Caco-2 (cell line): Measurements from ENCODE around the gene REPS1. TPM values are rescaled to one million over a fixed set of nuclear protein-coding genes. Genes with fewer than 3 reads are reported as not detected.

Experiments used
- BruUV-seq: library from RNA; stranded (reverse); fragments of 400-500 nt; replicated peaks from 2 replicates; lab custom pipeline; 2021; lab: Mats Ljungman, UMichigan
- CTCF ChIA-PET: fragments of 300-600 bp; sonication (Branson Sonifier 250); formaldehyde crosslinking; loops from one replicate; lab custom pipeline; 2022; ENCODE audit warnings: antibody characterized with exemption; lab: Charles Lee
- POLR2A ChIA-PET: fragments of 300-600 bp; sonication (Branson Sonifier 250); formaldehyde crosslinking; loops from one replicate; lab custom pipeline; 2022; ENCODE audit warnings: antibody characterized with exemption; lab: Charles Lee
- DNase-seq, 2 experiments: peaks; one replicate each; pipeline versions ENCODE4 v3.0.0 to v3.0.0-alpha.2; 2020 to 2022
- H3K27me3 ChIP-seq: replicated peaks from 2 replicates; pipeline ENCODE4 v1.6.0; 2011; ENCODE audit warnings: low read length; ENCODE audit not compliant: control insufficient read depth, insufficient read depth
- H3K36me3 ChIP-seq: 2 replicates; pipeline ENCODE4 v1.5.1; 2011; ENCODE audit warnings: low read length; ENCODE audit not compliant: control insufficient read depth, insufficient read depth
- H3K4me1 ChIP-seq: fragments of 250-450 bp; sonication (Bioruptor Pico); 2 replicates; pipeline ENCODE4 v1.5.1; 2020; ENCODE audit warnings: mild to moderate bottlenecking
- H3K4me3 ChIP-seq: 2 replicates; pipeline ENCODE4 v1.5.1; 2011; ENCODE audit warnings: low read depth, mild to moderate bottlenecking, control low read depth, low read length
- H3K9me3 ChIP-seq: fragments of 250-450 bp; sonication (Bioruptor Pico); 2 replicates; pipeline ENCODE4 v1.5.1; 2020; ENCODE audit warnings: mild to moderate bottlenecking, moderate library complexity
- H3K27ac Mint-ChIP-seq: one replicate; pipeline ENCODE4 v1.8.0; 2022; ENCODE audit warnings: mixed read lengths; ENCODE audit not compliant: unreplicated experiment
- H3K27me3 Mint-ChIP-seq: one replicate; pipeline ENCODE4 v1.8.0; 2022; ENCODE audit warnings: mixed read lengths; ENCODE audit not compliant: insufficient read depth, unreplicated experiment
- H3K36me3 Mint-ChIP-seq: one replicate; pipeline ENCODE4 v1.8.0; 2022; ENCODE audit warnings: mild to moderate bottlenecking, mixed read lengths; ENCODE audit not compliant: insufficient read depth, unreplicated experiment
- H3K4me1 Mint-ChIP-seq: one replicate; pipeline ENCODE4 v1.8.0; 2022; ENCODE audit warnings: low read depth, mixed read lengths; ENCODE audit not compliant: unreplicated experiment
- H3K4me3 Mint-ChIP-seq: one replicate; pipeline ENCODE4 v1.8.0; 2022; ENCODE audit warnings: mild to moderate bottlenecking, moderate library complexity, mixed read lengths; ENCODE audit not compliant: unreplicated experiment
- H3K9me3 Mint-ChIP-seq: one replicate; pipeline ENCODE4 v1.8.0; 2022; ENCODE audit warnings: mixed read lengths; ENCODE audit not compliant: unreplicated experiment
- intact Hi-C: fragments of 100-400 bp; cut with micrococcal nuclease; formaldehyde crosslinking; loops from one replicate; pipeline ENCODE4 v1.10.0; 2022; ENCODE audit not compliant: unreplicated experiment
- total RNA-seq: library from RNA; stranded (reverse); gene quantifications from 2 replicates; pipeline ENCODE4 v1.2.3, GENCODE V29; 2022
- TF ChIP-seq, protein P1 (sequence below), 2 experiments: fragments of 200-600 bp in 1 of 2; IDR thresholded peaks; 1 replicate in 1 of 2; 2 replicates in 1 of 2; pipeline versions ENCODE4 v1.5.1 to v1.8.0; 2011 to 2022; ENCODE audit warnings: antibody characterized with exemption in 1 of 2, control low read depth in 1 of 2, inconsistent platforms in 1 of 2, low read depth in 1 of 2, low read length in 1 of 2, mild to moderate bottlenecking in 1 of 2, moderate library complexity in 1 of 2; ENCODE audit not compliant: insufficient read depth in 1 of 2, severe bottlenecking in 1 of 2, unreplicated experiment in 1 of 2

Gene REPS1
- total RNA-seq, 1 experiment from 2014 or later: 74.1 TPM

DNA sequence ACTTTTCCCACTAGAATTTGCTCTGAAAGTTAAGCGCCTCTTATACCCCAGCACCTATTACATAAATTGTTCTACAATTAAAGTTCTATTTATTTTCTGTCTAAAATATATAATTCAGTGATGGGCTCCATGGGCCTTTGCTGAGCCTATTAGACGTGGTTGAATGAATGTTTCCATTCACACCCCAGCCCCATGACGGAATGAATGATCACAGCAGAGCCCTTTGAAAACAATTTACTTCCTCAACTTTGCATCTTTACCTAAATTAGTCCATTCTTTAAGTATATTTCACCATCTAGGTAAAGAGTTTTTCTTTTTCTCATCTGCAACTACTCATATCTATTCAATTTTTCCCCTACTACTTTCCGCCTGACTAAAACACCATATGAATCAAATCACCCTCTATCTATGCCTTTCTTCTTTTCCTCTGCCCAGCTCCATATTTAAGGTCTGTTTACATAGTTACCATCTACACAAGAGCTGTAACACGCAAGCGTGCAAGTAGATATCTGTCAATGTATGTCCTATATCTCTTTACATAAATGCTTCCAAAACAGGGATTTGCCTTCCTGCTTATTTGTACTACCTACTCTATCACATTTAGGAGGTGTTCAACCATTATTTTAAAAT is 122.5 kb downstream of the REPS1 start:
- ChIA-PET CTCF (no interaction called here), POLR2A (no interaction called here)
- no peaks in the 10 kb centered on the region for H3K4me1 ChIP-seq
- DNase-seq: no peak
- no peak overlapping the region for H3K4me3 Mint-ChIP-seq
- H3K9me3 Mint-ChIP-seq: no peaks in the 10 kb centered on the region
- TF ChIP-seq, protein P1, sequence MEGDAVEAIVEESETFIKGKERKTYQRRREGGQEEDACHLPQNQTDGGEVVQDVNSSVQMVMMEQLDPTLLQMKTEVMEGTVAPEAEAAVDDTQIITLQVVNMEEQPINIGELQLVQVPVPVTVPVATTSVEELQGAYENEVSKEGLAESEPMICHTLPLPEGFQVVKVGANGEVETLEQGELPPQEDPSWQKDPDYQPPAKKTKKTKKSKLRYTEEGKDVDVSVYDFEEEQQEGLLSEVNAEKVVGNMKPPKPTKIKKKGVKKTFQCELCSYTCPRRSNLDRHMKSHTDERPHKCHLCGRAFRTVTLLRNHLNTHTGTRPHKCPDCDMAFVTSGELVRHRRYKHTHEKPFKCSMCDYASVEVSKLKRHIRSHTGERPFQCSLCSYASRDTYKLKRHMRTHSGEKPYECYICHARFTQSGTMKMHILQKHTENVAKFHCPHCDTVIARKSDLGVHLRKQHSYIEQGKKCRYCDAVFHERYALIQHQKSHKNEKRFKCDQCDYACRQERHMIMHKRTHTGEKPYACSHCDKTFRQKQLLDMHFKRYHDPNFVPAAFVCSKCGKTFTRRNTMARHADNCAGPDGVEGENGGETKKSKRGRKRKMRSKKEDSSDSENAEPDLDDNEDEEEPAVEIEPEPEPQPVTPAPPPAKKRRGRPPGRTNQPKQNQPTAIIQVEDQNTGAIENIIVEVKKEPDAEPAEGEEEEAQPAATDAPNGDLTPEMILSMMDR (IDR thresholded peaks at IDR 0.05; ENCODE audit: insufficient read depth in 1 of 2, low read depth in 1 of 2, low read length in 1 of 2, severe bottlenecking in 1 of 2, unreplicated experiment in 1 of 2): no peak
- H3K4me3 ChIP-seq: no peak overlapping the region
- H3K27me3 ChIP-seq: no peaks in the 10 kb centered on the region
- no peaks in the 10 kb centered on the region for H3K36me3 Mint-ChIP-seq
- H3K27ac Mint-ChIP-seq: no peak overlapping the region
- peaks cover 6% of the 10 kb centered on the region for H3K4me1 Mint-ChIP-seq
- intact Hi-C loops: no loop called here
- no peaks in the 10 kb centered on the region for H3K9me3 ChIP-seq
- BruUV-seq: no TSS peak
- no peaks in the 10 kb centered on the region for H3K36me3 ChIP-seq
- H3K27me3 Mint-ChIP-seq: no peaks in the 10 kb centered on the region

DNA sequence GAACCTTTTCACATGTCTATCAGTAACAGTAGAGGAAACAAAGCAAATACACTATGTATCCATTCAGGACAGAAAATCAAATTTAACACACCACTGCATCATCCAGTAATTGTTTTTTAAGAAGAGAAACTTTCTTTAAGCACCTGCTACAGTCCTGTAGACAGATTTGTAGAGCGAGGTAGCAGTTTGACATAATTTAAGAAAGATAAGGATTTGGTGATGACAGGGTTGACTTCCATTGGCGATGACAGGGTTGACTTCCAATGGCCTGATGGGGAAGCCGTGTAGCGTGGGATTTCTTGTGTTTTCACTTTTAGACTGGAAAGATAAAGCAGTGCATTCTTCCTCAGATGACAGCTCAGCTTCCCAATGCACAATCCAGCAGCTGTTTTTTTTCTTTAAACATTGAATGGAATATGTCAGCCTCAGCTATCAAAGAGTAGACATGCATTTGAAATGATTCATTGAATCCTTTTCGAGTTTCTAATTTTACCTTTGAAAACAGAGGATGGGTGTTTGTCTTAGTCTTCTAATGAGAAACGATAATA is 123.6 kb downstream of the REPS1 start:
- Mint-ChIP-seq H3K27ac (no peak overlapping the region), H3K4me3 (no peak overlapping the region), H3K36me3 (no peaks in the 10 kb centered on the region), H3K9me3 (no peaks in the 10 kb centered on the region), H3K4me1 (peaks cover 5% of the 10 kb centered on the region), H3K27me3 (no peaks in the 10 kb centered on the region)
- Histone ChIP-seq H3K36me3 (no peaks in the 10 kb centered on the region), H3K4me3 (no peak overlapping the region), H3K4me1 (no peaks in the 10 kb centered on the region), H3K27me3 (no peaks in the 10 kb centered on the region), H3K9me3 (no peaks in the 10 kb centered on the region)
- intact Hi-C loops: no loop called here
- ChIA-PET POLR2A (interaction anchor here (0.7 kb wide), 1 partner anchor 29 kb away, joined by 6 read pairs; no protein-coding TSS in a partner anchor), CTCF (no interaction called here)
- TF ChIP-seq, protein P1 (IDR thresholded peaks at IDR 0.05; ENCODE audit: insufficient read depth in 1 of 2, low read depth in 1 of 2, low read length in 1 of 2, severe bottlenecking in 1 of 2, unreplicated experiment in 1 of 2): no peak
- DNase-seq: no peak
- BruUV-seq: no TSS peak

DNA sequence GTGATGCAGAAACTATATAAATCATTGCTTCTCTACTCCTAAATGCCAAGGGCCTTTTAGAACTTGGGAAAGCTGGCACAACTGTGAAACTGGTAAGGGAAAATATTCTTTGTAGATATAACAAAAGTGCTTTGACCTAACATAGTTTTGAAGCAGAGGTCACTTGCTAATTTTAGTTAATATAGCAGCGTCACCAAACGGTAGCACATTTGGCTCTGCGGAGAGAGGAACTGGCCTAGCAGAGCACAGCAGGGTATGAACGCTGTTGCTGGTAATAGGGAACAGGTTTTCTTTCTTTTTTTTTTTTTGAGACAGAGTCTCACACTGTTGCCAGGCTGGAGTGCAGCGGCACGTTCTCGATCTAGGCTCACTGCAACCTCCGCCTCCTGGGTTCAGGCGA is 124.7 kb downstream of the REPS1 start:
- Mint-ChIP-seq H3K9me3 (no peaks in the 10 kb centered on the region), H3K36me3 (no peaks in the 10 kb centered on the region), H3K27ac (no peak overlapping the region), H3K27me3 (no peaks in the 10 kb centered on the region), H3K4me1 (no peaks in the 10 kb centered on the region), H3K4me3 (no peak overlapping the region)
- H3K9me3 ChIP-seq: no peaks in the 10 kb centered on the region
- ChIA-PET CTCF (no interaction called here), POLR2A (no interaction called here)
- TF ChIP-seq, protein P1 (IDR thresholded peaks at IDR 0.05; ENCODE audit: insufficient read depth in 1 of 2, low read depth in 1 of 2, low read length in 1 of 2, severe bottlenecking in 1 of 2, unreplicated experiment in 1 of 2): no peak
- H3K4me3 ChIP-seq: no peak overlapping the region
- DNase-seq: no peak
- no peaks in the 10 kb centered on the region for H3K4me1 ChIP-seq
- no peaks in the 10 kb centered on the region for H3K36me3 ChIP-seq
- no TSS peak for BruUV-seq
- intact Hi-C loops: no loop called here
- H3K27me3 ChIP-seq: no peaks in the 10 kb centered on the region
